Activated T-cell treated with anti-CD3 and anti-CD28 coated beads, Interleukin-2, amount 50 U/mL, for 4 hours (primary cell): ENCODE results near the gene PRUNE2. TPM values are rescaled to one million over a fixed set of nuclear protein-coding genes. Genes with fewer than 3 reads are reported as not detected.

ENCODE experiments used
- ATAC-seq, 2 donors: fragments of 200-7000 bp; cut with Tn5 transposase; one replicate each; pipeline ENCODE4 v1.10.0; 2021
- DNase-seq: peaks from one replicate; pipeline ENCODE4 v3.0.0-alpha.2; 2020
- H3K27me3 Mint-ChIP-seq: one replicate; pipeline ENCODE4 v1.8.0; 2021; ENCODE audit warnings: low read depth, mixed read lengths
- H3K36me3 Mint-ChIP-seq: one replicate; pipeline ENCODE4 v1.8.0; 2022; ENCODE audit warnings: mixed read lengths; ENCODE audit not compliant: insufficient read depth
- H3K4me1 Mint-ChIP-seq: one replicate; pipeline ENCODE4 v1.8.0; 2021; ENCODE audit warnings: low read depth, mixed read lengths
- H3K4me3 Mint-ChIP-seq: one replicate; pipeline ENCODE4 v1.8.0; 2021; ENCODE audit warnings: mild to moderate bottlenecking, moderate library complexity, mixed read lengths
- H3K9me3 Mint-ChIP-seq: one replicate; pipeline ENCODE4 v1.8.0; 2021; ENCODE audit warnings: mixed read lengths
- total RNA-seq, 3 donors: library from RNA; stranded (reverse); gene quantifications; one replicate each; pipeline ENCODE4 v1.2.1, GENCODE V29; 2021

PRUNE2 gene
- total RNA-seq, 3 donors from 2014 or later: 0.05 to 0.08 TPM; not detected in 1

- no peak for DNase-seq
- H3K27me3 Mint-ChIP-seq: peaks cover 1% of the 10 kb centered on the region
- no peaks in the 10 kb centered on the region for H3K36me3 Mint-ChIP-seq
- no peak overlapping the region for H3K4me3 Mint-ChIP-seq
- ATAC-seq: no peak
- H3K4me1 Mint-ChIP-seq: no peaks in the 10 kb centered on the region
- no peaks in the 10 kb centered on the region for H3K9me3 Mint-ChIP-seq
These were observed 14.0 kb downstream of the PRUNE2 start for GRCh38 chr9:76891874-76892273.

- Mint-ChIP-seq H3K36me3 (no peaks in the 10 kb centered on the region), H3K4me3 (no peak overlapping the region), H3K9me3 (no peaks in the 10 kb centered on the region), H3K27me3 (no peaks in the 10 kb centered on the region), H3K4me1 (no peaks in the 10 kb centered on the region)
- ATAC-seq: no peak
- DNase-seq: no peak
These were observed 14.6 kb downstream of the PRUNE2 start for GRCh38 chr9:76891279-76891678.

DNA sequence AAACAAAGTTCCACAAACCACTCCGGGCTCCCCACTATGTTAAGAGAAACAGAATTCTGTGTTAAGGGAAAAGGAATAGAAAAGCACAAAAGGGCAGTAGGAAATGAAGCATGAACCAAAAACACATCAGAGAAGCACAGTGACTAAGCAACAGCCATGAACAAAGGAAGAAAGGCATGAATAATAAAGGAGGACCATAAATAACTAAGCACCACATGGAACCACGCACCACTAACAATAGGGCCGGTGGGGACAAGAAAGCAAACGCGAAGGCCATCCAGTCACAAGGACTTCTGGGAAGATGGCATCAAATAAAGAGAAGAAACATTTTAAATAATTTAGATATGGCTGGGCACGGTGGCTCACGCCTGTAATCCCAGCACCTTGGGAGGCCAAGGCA, 18.0 kb downstream of the PRUNE2 start:
- Mint-ChIP-seq H3K4me1 (no peaks in the 10 kb centered on the region), H3K9me3 (no peaks in the 10 kb centered on the region), H3K27me3 (no peaks in the 10 kb centered on the region), H3K36me3 (no peaks in the 10 kb centered on the region), H3K4me3 (no peak overlapping the region)
- ATAC-seq: no peak
- no peak for DNase-seq

DNA sequence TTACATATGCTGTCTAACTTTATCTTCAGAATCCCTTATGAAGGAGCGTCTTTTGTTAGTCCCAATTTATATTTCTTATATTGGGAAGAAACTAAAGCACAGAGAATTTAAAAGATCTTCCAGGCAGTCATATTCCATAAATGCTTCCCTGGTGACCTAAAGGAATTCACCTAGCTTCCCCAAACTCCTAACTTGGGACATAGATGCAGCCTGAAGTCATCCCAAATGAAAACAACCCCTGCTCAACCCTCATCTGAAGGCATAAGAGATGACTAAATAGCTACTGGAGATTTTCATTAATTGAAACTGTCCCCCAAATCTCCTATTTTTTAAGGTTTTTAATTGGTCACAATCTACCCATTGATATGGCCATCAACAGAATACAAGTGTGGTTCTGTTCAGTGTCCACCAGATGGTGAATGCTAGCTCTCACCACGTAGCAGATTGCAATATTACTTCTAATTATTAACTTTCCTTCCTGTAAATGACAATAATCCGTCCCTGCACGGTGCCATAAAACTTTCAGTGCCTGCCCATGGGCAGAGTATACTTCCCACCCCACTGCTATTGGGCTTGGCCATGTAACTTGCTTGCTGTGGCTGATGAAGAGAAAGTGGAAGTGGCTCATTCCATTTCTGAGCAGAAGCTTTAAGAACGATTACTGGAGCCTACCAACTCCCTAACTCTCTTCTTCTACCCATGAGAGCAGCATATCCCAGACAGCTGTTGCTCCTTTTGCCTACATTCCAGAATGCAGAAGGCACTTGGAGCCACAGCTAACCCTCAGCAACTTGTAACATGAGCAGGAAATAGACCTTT, 18.7 kb downstream of the PRUNE2 start:
- H3K27me3 Mint-ChIP-seq: no peaks in the 10 kb centered on the region
- no peaks in the 10 kb centered on the region for H3K4me1 Mint-ChIP-seq
- DNase-seq: no peak
- no peaks in the 10 kb centered on the region for H3K36me3 Mint-ChIP-seq
- no peaks in the 10 kb centered on the region for H3K9me3 Mint-ChIP-seq
- ATAC-seq: no peak
- no peak overlapping the region for H3K4me3 Mint-ChIP-seq

DNA sequence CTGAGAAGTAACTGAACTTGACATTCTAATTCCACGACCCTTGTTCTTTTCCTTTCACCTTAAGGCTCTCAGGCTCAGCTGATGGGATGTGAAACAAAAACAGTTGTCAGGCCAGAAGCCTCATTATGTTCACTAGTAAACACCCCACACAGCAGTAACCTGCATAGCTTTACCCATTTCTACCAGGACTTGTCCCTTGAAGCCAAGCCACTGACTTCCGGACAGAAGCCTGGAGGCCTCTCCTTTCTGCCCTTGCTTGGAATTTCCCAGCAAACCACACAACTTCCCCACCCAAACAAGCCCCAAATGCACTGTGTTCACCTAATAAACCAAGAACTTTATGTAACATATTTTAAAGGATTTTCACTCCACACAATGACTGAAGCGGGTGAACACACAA, 19.6 kb downstream of the PRUNE2 start:
- DNase-seq: no peak
- Mint-ChIP-seq H3K36me3 (no peaks in the 10 kb centered on the region), H3K4me1 (no peaks in the 10 kb centered on the region), H3K27me3 (no peaks in the 10 kb centered on the region), H3K9me3 (no peaks in the 10 kb centered on the region), H3K4me3 (no peak overlapping the region)
- ATAC-seq: no peak

DNA sequence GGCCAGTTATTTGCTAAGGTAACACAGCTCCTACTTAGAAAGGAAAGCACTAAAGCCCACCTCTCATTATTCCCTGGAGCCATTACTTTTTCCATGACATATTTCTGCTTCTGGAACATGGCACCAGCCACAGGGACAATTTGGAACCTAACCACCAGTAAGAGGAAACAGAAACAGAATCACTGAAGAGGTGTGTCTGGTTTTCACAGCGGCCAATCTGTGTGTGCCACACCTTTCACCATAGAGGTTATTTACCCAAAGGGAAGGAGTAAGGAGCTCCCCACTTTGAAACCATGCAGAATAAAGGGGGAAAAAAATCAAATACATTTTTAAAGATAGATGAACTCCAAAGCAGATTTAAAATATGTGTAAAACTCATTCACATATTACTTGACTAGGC, 21.1 kb downstream of the PRUNE2 start:
- no peaks in the 10 kb centered on the region for H3K9me3 Mint-ChIP-seq
- H3K27me3 Mint-ChIP-seq: peaks cover 2% of the 10 kb centered on the region
- DNase-seq (no peak), ATAC-seq (no peak)
- H3K4me3 Mint-ChIP-seq: no peak overlapping the region
- H3K36me3 Mint-ChIP-seq: no peaks in the 10 kb centered on the region
- H3K4me1 Mint-ChIP-seq: no peaks in the 10 kb centered on the region

DNA sequence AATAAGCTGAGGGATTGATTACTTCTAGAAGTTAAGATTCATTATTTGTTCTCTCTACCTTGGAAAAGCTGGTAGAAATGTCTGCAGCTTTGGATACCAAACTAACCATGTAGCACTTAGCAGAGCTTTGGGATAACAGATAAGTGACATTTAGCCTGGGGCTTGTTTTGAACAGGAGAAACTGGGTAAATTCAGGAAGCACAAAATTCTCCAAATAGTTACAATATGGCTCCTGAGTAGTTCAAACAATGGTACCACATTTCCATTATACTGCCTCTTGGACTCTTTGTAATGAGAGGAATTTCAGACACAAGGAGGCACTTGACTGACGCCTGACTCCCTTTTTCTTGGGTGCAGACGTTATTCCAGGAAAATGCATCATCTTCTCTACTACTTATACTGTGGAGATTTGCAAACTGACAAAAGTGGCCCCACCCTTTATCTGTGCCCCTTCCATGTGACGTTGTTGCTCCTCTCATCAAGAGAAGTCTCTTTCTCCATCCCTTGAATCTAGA, 22.5 kb downstream of the PRUNE2 start:
- no peaks in the 10 kb centered on the region for H3K4me1 Mint-ChIP-seq
- H3K4me3 Mint-ChIP-seq: no peak overlapping the region
- H3K9me3 Mint-ChIP-seq: no peaks in the 10 kb centered on the region
- no peak for ATAC-seq
- no peaks in the 10 kb centered on the region for H3K36me3 Mint-ChIP-seq
- no peak for DNase-seq
- peaks cover 2% of the 10 kb centered on the region for H3K27me3 Mint-ChIP-seq

DNA sequence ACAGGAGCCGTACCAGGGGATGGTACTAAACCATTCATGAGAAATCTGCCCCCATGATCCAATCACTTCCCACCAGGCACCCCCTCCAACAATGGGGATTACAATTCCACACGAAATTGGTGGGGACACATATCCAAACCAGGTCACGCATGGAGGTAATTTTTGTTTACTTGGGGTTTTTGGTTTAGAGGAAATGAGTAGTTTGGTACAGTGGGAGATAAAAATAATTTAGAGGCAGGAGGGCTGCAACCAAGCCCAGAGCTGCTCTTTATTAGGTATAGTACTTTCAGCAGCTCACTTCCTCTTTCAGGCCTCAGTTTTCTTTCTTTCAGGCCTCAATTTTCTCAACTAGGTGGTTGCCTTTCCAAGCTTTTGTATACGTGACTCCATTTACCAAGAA, 23.2 kb downstream of the PRUNE2 start:
- ATAC-seq: no peak

DNA sequence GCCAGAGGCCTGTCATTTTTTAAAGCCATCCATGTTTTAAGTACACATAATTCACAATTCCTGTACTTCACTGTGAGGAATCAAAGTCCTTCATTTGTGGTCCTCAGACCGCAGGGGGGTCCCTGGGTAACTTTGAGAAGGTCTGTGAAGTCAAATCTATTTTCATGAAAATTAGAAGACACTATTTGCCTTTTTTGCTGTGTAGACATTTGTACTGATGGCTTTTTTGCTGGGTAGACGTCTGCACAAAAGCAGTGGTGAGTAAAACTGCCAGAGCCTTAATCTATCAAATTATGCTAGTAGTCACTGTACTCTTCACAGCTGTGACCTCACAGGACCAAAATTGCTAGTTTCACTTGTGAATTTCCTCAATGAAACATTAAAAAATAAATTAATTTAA, 25.7 kb downstream of the PRUNE2 start:
- Mint-ChIP-seq H3K36me3 (no peaks in the 10 kb centered on the region), H3K4me3 (no peak overlapping the region), H3K4me1 (no peaks in the 10 kb centered on the region), H3K9me3 (no peaks in the 10 kb centered on the region), H3K27me3 (peaks cover 4% of the 10 kb centered on the region)
- DNase-seq (no peak), ATAC-seq (no peak)

More for the DNA sequence above, 23.2 kb downstream of the PRUNE2 start:
- Mint-ChIP-seq H3K27me3 (peaks cover 2% of the 10 kb centered on the region), H3K4me3 (no peak overlapping the region), H3K36me3 (no peaks in the 10 kb centered on the region), H3K9me3 (no peaks in the 10 kb centered on the region), H3K4me1 (no peaks in the 10 kb centered on the region)
- DNase-seq: no peak

DNA sequence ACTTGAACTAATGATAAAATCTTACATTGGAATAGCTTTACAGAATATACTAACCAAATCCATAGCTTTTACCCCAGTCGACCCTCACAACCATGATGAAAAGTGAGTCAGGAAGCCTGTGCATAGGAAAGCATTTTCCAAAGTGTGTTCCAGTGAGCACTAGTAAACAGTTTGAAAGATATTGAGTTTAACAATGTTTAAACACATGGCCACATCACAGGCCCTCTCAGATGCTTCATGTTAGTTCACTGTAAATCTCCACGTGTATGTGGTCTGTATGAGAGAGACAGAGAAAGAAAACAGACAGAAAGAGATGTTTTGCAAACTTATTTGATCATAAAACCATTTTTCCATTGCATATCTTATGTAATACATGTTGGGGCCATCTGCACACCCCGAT, 27.0 kb downstream of the PRUNE2 start:
- no peak overlapping the region for H3K4me3 Mint-ChIP-seq
- no peaks in the 10 kb centered on the region for H3K36me3 Mint-ChIP-seq
- H3K9me3 Mint-ChIP-seq: no peaks in the 10 kb centered on the region
- no peaks in the 10 kb centered on the region for H3K4me1 Mint-ChIP-seq
- H3K27me3 Mint-ChIP-seq: peaks cover 4% of the 10 kb centered on the region
- no peak for ATAC-seq
- DNase-seq: no peak

DNA sequence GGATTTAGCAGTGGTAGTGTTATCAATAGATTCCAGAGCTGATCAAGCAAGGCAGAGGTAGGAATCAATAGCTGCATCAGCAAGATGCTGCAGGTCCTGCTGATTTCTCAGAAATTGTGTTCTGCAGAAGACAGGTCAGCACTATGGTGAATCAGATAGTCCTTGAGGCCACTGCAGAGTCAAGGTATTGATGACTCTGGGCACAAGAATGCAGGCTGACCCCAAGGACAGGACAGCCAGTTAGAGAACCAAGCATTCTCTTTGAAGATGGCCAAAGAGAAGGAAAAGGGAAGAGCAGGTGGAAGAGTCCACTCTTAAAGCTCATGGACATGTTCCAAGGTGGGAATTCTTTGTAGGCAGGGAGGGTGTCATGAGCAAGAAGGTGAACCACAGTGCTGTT, 28.0 kb downstream of the PRUNE2 start:
- Mint-ChIP-seq H3K9me3 (no peaks in the 10 kb centered on the region), H3K4me1 (no peaks in the 10 kb centered on the region), H3K4me3 (no peak overlapping the region), H3K36me3 (no peaks in the 10 kb centered on the region), H3K27me3 (peaks cover 7% of the 10 kb centered on the region)
- DNase-seq (no peak), ATAC-seq (no peak)

GRCh38 chr9:76876098-76876497, 29.8 kb downstream of the PRUNE2 start:
- Mint-ChIP-seq H3K27me3 (peaks cover 9% of the 10 kb centered on the region), H3K4me1 (no peaks in the 10 kb centered on the region), H3K9me3 (no peaks in the 10 kb centered on the region), H3K36me3 (no peaks in the 10 kb centered on the region), H3K4me3 (no peak overlapping the region)
- no peak for ATAC-seq
- no peak for DNase-seq

GRCh38 chr9:76873821-76874220, 32.1 kb downstream of the PRUNE2 start:
- DNase-seq: no peak
- Mint-ChIP-seq H3K9me3 (no peaks in the 10 kb centered on the region), H3K36me3 (no peaks in the 10 kb centered on the region), H3K4me1 (no peaks in the 10 kb centered on the region), H3K4me3 (no peak overlapping the region), H3K27me3 (peaks cover 7% of the 10 kb centered on the region)
- ATAC-seq: no peak

DNA sequence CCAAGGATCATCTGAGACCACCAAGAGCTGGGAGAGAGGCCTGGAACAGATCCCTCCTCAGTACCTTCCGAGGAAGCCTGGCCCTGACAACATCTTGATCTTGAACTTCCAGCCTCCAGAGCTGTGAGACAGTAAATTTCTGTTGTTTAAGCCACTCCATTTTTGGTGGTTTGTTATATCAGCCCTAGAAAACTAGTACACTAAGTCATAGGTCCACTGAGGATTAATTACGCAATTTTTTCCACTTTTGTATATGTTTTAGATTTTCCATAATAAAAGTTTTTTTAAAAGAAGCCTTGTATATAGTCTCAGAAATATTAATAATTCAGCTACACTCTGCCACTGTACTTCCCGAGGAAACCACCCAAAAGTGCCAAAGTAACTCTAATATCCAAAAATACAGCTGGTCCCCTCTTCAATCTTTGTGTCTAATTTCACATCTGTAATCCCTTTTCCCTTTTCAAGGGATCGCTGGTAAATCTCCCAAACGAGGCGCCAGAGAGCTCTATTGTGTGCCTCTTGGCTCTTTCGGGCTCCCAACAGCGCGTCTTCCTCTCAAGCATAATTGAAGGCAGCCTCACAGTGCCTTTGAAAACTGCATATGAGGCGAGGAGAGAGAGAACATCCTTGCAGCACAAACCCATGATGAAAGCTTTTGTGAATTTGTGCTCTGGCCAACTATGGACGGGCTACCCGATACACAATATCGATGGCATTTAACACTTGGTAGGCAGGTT, 32.7 kb downstream of the PRUNE2 start:
- Mint-ChIP-seq H3K9me3 (no peaks in the 10 kb centered on the region), H3K4me1 (no peaks in the 10 kb centered on the region), H3K4me3 (no peak overlapping the region), H3K36me3 (no peaks in the 10 kb centered on the region), H3K27me3 (peaks cover 10% of the 10 kb centered on the region)
- DNase-seq (no peak), ATAC-seq (no peak)

- no peaks in the 10 kb centered on the region for H3K36me3 Mint-ChIP-seq
- H3K27me3 Mint-ChIP-seq: peaks cover 19% of the 10 kb centered on the region
- H3K4me1 Mint-ChIP-seq: no peaks in the 10 kb centered on the region
- H3K9me3 Mint-ChIP-seq: no peaks in the 10 kb centered on the region
- no peak overlapping the region for H3K4me3 Mint-ChIP-seq
- no peak for ATAC-seq
- no peak for DNase-seq
These were observed 37.0 kb downstream of the PRUNE2 start for GRCh38 chr9:76868897-76869296.
